CD14-positive monocyte (primary cell): ENCODE results near the gene RAB11B. TPM values are rescaled to one million over a fixed set of nuclear protein-coding genes. Genes with fewer than 3 reads are reported as not detected.
A peak's percentile ranks its signal among the peaks of the same experiment; 100 is the strongest.

Experiments
- DNase-seq, 3 donors: peaks; one replicate each; pipeline ENCODE4 v3.0.0-alpha.2; 2011 to 2022
- H2AFZ ChIP-seq: 2 replicates; pipeline ENCODE4 v1.6.0; 2012; ENCODE audit warnings: mild to moderate bottlenecking, low read depth, low read length, inconsistent platforms; ENCODE audit not compliant: insufficient read depth, poor library complexity, severe bottlenecking
- H3K27ac ChIP-seq, 2 donors: 1 replicate in 1 of 2; 2 replicates in 1 of 2; pipeline ENCODE4 v1.5.1; 2012 to 2013; ENCODE audit warnings: low read length in 2 of 2, control low read depth in 1 of 2, inconsistent platforms in 1 of 2, low read depth in 1 of 2, mild to moderate bottlenecking in 1 of 2
- H3K27me3 ChIP-seq, 2 donors: one replicate each; pipeline versions ENCODE4 v1.6.0 to v1.6.1; 2011 to 2013; ENCODE audit warnings: low read length in 2 of 2; ENCODE audit not compliant: control insufficient read depth in 2 of 2, insufficient read depth in 2 of 2
- H3K36me3 ChIP-seq, 2 donors: replicated peaks in 1 of 2; 1 replicate in 1 of 2; 2 replicates in 1 of 2; pipeline versions ENCODE4 v1.5.1 to v1.6.1; 2012 to 2013; ENCODE audit warnings: low read length in 2 of 2, control low read depth in 1 of 2, inconsistent platforms in 1 of 2, mild to moderate bottlenecking in 1 of 2; ENCODE audit not compliant: insufficient read depth in 2 of 2, control insufficient read depth in 1 of 2
- H3K4me1 ChIP-seq, 2 donors: 1 replicate in 1 of 2; 2 replicates in 1 of 2; pipeline versions ENCODE4 v1.5.1 to v1.6.1; 2012 to 2013; ENCODE audit warnings: low read length in 2 of 2, control low read depth in 1 of 2, inconsistent platforms in 1 of 2, mild to moderate bottlenecking in 1 of 2, moderate library complexity in 1 of 2; ENCODE audit not compliant: insufficient read depth in 2 of 2, control insufficient read depth in 1 of 2
- H3K4me2 ChIP-seq: replicated peaks from 2 replicates; pipeline ENCODE3; 2012; ENCODE audit warnings: low read length, moderate library complexity, mild to moderate bottlenecking; ENCODE audit not compliant: poor library complexity, severe bottlenecking; ENCODE audit errors: extremely low read depth
- H3K4me3 ChIP-seq, 3 experiments: fragments of 200-600 bp in 1 of 3; sonication (generic) in 1 of 3; replicated peaks in 1 of 3; 1 replicate in 2 of 3; 2 replicates in 1 of 3; pipeline ENCODE4 v1.5.1; 2011 to 2013; ENCODE audit warnings: low read length in 3 of 3, mild to moderate bottlenecking in 3 of 3, control low read depth in 2 of 3, low read depth in 2 of 3, inconsistent platforms in 1 of 3, moderate library complexity in 1 of 3
- H3K79me2 ChIP-seq: 2 replicates; pipeline ENCODE4 v1.6.0; 2012; ENCODE audit warnings: mild to moderate bottlenecking, control low read depth, inconsistent platforms, low read length, moderate library complexity; ENCODE audit not compliant: insufficient read depth
- H3K9ac ChIP-seq: 2 replicates; pipeline ENCODE4 v1.6.0; 2017; ENCODE audit warnings: low read length, mild to moderate bottlenecking; ENCODE audit not compliant: insufficient read depth, poor library complexity, severe bottlenecking
- H3K9me3 ChIP-seq, 2 donors: replicated peaks in 1 of 2; 1 replicate in 1 of 2; 2 replicates in 1 of 2; pipeline versions ENCODE4 v1.5.1 to v1.6.1; 2012 to 2013; ENCODE audit warnings: low read length in 2 of 2, control low read depth in 1 of 2; ENCODE audit not compliant: control insufficient read depth in 1 of 2, insufficient read depth in 1 of 2
- H4K20me1 ChIP-seq: 2 replicates; pipeline ENCODE4 v1.6.0; 2012; ENCODE audit warnings: mild to moderate bottlenecking, low read length, control low read depth, moderate library complexity; ENCODE audit not compliant: insufficient read depth
- H3K27ac Mint-ChIP-seq, 7 donors: one replicate each; pipeline ENCODE4 v1.8.0; 2020; ENCODE audit warnings: mild to moderate bottlenecking in 7 of 7, mixed read lengths in 7 of 7, moderate library complexity in 6 of 7, inconsistent platforms in 2 of 7
- H3K27me3 Mint-ChIP-seq, 3 donors: one replicate each; pipeline ENCODE4 v1.8.0; 2021 to 2022; ENCODE audit warnings: low read depth in 3 of 3, mild to moderate bottlenecking in 3 of 3, mixed read lengths in 3 of 3, moderate library complexity in 3 of 3, inconsistent platforms in 1 of 3
- H3K36me3 Mint-ChIP-seq, 2 donors: one replicate each; pipeline ENCODE4 v1.8.0; 2020; ENCODE audit warnings: mixed read lengths in 2 of 2, inconsistent platforms in 1 of 2, mild to moderate bottlenecking in 1 of 2
- H3K4me1 Mint-ChIP-seq: one replicate; pipeline ENCODE4 v1.8.0; 2020; ENCODE audit warnings: mild to moderate bottlenecking, mixed read lengths
- H3K4me3 Mint-ChIP-seq, 2 donors: one replicate each; pipeline ENCODE4 v1.8.0; 2020; ENCODE audit warnings: mild to moderate bottlenecking in 2 of 2, mixed read lengths in 2 of 2, moderate library complexity in 1 of 2
- H3K9me3 Mint-ChIP-seq, 7 donors: one replicate each; pipeline ENCODE4 v1.8.0; 2020 to 2022; ENCODE audit warnings: mixed read lengths in 7 of 7, mild to moderate bottlenecking in 6 of 7, moderate library complexity in 6 of 7, inconsistent platforms in 2 of 7
- WGBS: methylation state at CpG from one replicate; pipeline ENCODE4 v1.1.5; 2013; ENCODE audit warnings: missing lambda C conversion rate; ENCODE audit not compliant: insufficient coverage; 5-methylcytosine and 5-hydroxymethylcytosine counted together
- intact Hi-C, 2 donors: fragments of 100-400 bp; cut with micrococcal nuclease; formaldehyde crosslinking; loops; one replicate each; pipeline versions ENCODE4 v1.15.0 to v1.15.1; 2023
- polyA plus RNA-seq, 3 donors: library from polyadenylated mRNA; depleted of rRNA in 1 of 3; unstranded in 2 of 3; stranded (reverse) in 1 of 3; fragments of 300-500 nt in 2 of 3; fragments of >200 nt in 1 of 3; fragmentation: Illumina TruSeq in 2 of 3; gene quantifications; 1 replicate in 2 of 3; 2 replicates in 1 of 3; pipeline ENCODE4 v1.2.3, GENCODE V29; 2012 to 2021
- TF ChIP-seq, protein P1 (sequence below): fragments of 200-600 bp; IDR thresholded peaks from one replicate; pipeline ENCODE4 v1.8.0; 2022; ENCODE audit warnings: antibody characterized with exemption, mild to moderate bottlenecking

RAB11B gene
- polyA plus RNA-seq, 3 donors = 36.5 to 128 (median 45.4) TPM

DNA sequence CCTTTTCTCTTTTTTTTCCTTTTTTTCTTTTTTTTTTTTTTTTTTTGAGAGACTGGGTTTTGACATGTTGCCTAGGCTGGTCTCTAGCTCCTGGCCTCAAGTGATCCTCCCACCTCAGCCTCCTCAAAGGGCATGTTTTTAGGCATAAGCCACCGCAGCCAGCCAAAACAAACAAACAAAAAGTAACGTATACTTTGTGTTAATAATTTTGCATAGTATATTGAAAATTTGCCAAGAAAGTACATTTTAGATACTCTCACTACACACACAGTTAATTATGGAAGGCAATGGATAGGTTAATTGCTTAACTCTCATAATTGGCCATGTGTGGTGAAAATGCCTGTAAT, 1.6 kb upstream of the RAB11B start:
- H4K20me1 ChIP-seq = peaks cover 30% of the 10 kb centered on the region
- H3K27me3 ChIP-seq = no peaks in the 10 kb centered on the region
- H3K4me1 ChIP-seq = peaks cover 18 to 33% of the 10 kb centered on the region in 2 donors
- Mint-ChIP-seq H3K27me3 (no peaks in the 10 kb centered on the region), H3K4me3 (no peak overlapping the region), H3K9me3 (peaks cover 6 to 9% (median 8%) of the 10 kb centered on the region in 7 donors), H3K27ac (no peak overlapping the region), H3K4me1 (peaks cover 37% of the 10 kb centered on the region), H3K36me3 (peaks cover 8 to 18% of the 10 kb centered on the region in 2 donors)
- H3K4me2 ChIP-seq = no peak overlapping the region
- TF ChIP-seq, protein P1, sequence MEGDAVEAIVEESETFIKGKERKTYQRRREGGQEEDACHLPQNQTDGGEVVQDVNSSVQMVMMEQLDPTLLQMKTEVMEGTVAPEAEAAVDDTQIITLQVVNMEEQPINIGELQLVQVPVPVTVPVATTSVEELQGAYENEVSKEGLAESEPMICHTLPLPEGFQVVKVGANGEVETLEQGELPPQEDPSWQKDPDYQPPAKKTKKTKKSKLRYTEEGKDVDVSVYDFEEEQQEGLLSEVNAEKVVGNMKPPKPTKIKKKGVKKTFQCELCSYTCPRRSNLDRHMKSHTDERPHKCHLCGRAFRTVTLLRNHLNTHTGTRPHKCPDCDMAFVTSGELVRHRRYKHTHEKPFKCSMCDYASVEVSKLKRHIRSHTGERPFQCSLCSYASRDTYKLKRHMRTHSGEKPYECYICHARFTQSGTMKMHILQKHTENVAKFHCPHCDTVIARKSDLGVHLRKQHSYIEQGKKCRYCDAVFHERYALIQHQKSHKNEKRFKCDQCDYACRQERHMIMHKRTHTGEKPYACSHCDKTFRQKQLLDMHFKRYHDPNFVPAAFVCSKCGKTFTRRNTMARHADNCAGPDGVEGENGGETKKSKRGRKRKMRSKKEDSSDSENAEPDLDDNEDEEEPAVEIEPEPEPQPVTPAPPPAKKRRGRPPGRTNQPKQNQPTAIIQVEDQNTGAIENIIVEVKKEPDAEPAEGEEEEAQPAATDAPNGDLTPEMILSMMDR = no peak
- no peak overlapping the region for H3K9ac ChIP-seq
- H3K36me3 ChIP-seq = no peaks in the 10 kb centered on the region
- H3K4me3 ChIP-seq = no peak overlapping the region
- peaks cover 0 to 3% of the 10 kb centered on the region in 2 donors for H3K9me3 ChIP-seq
- H3K79me2 ChIP-seq = peaks cover 28% of the 10 kb centered on the region
- intact Hi-C loops = no loop called here
- H3K27ac ChIP-seq = no peak overlapping the region
- no CpG with 5 or more reads among the region's 2 CpGs for WGBS
- DNase-seq = no peak
- no peak overlapping the region for H2AFZ ChIP-seq

DNA sequence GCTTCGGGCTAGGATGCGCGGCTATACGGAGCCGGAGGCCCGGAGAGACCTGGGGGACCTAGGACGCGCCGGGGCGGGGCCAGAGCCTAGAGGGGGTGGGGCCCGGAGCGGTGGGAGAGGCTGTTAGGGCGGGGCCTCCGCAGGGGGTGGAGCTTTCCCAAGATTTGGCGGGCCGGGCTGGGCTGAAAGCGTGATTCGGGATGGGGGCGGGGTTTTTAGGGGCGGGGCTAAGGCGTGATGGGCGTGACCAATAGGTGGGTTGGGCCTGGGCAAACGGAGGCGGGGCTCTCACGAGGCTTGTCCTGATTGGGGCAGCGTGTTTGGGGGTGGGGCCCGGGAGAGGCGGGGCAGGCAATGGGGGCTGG, 439 bp downstream of the RAB11B start:
- Mint-ChIP-seq H3K4me3 (peak overlapping the region; percentile 58 to 62), H3K9me3 (peaks cover 6 to 9% (median 8%) of the 10 kb centered on the region in 7 donors), H3K4me1 (peaks cover 23% of the 10 kb centered on the region), H3K36me3 (peaks cover 13 to 35% of the 10 kb centered on the region in 2 donors), H3K27ac (peak overlapping the region; percentile 32 to 91 (median 85)), H3K27me3 (no peaks in the 10 kb centered on the region)
- peaks cover 0 to 3% of the 10 kb centered on the region in 2 donors for H3K9me3 ChIP-seq
- H3K36me3 ChIP-seq = no peaks in the 10 kb centered on the region
- DNase-seq = peak; percentile 91 to 93 (median 92)
- 0% methylated on average over 23 of the region's 28 CpGs for WGBS
- H3K9ac ChIP-seq = peak overlapping the region; percentile 95
- intact Hi-C loops = loop anchor here in 1 of 2 donors (2.0 kb wide), 2 partner anchors 36 to 70 kb away; partner anchors contain the start of genes NDUFA7 and RPS28
- peaks cover 18 to 20% of the 10 kb centered on the region in 2 donors for H3K4me1 ChIP-seq
- peaks cover 50% of the 10 kb centered on the region for H4K20me1 ChIP-seq
- peak overlapping the region; percentile 72 for H2AFZ ChIP-seq
- H3K4me3 ChIP-seq = peak overlapping the region; percentile 53 to 76 (median 64)
- H3K79me2 ChIP-seq = peaks cover 48% of the 10 kb centered on the region
- H3K4me2 ChIP-seq = peak overlapping the region; percentile 70
- H3K27me3 ChIP-seq = no peaks in the 10 kb centered on the region
- TF ChIP-seq, protein P1 = no peak
- peak overlapping the region; percentile 56 to 89 for H3K27ac ChIP-seq
